Breast epithelium (tissue), 3 donors: ENCODE measurements around the gene LIPC.

ENCODE experiments used
- POLR2A ChIP-seq: fragments of 450-650 bp; IDR thresholded peaks from one replicate; pipeline ENCODE4 v1.6.1; 2016; ENCODE audit warnings: antibody characterized with exemption, mild to moderate bottlenecking, moderate library complexity
- TF ChIP-seq, protein P1 (sequence below), 3 donors: fragments of 450-650 bp; IDR thresholded peaks; one replicate each; pipeline ENCODE4 v1.5.1; 2016 to 2017; ENCODE audit warnings: antibody characterized with exemption in 3 of 3, mild to moderate bottlenecking in 3 of 3, moderate library complexity in 3 of 3

DNA sequence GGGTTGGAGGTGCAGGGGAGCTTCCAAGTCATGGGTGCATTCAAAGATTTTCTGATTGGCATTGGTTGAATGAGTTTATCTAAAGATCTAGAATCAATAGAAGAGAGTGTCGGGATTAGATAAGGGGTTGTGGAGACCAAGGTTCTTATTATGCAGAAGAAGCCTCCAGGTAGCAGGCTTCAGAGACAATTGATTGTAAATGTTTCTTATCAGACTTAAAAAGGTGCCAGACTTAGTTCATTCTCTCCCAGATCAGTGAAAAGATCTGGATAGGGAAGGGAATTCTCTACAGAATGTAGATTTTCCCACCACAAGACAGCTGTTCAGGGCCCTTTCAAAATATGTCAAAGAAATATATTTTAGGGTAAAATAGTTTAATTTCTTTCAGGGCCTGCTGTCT lies 129.5 kb downstream of the LIPC start:
- TF ChIP-seq, protein P1, sequence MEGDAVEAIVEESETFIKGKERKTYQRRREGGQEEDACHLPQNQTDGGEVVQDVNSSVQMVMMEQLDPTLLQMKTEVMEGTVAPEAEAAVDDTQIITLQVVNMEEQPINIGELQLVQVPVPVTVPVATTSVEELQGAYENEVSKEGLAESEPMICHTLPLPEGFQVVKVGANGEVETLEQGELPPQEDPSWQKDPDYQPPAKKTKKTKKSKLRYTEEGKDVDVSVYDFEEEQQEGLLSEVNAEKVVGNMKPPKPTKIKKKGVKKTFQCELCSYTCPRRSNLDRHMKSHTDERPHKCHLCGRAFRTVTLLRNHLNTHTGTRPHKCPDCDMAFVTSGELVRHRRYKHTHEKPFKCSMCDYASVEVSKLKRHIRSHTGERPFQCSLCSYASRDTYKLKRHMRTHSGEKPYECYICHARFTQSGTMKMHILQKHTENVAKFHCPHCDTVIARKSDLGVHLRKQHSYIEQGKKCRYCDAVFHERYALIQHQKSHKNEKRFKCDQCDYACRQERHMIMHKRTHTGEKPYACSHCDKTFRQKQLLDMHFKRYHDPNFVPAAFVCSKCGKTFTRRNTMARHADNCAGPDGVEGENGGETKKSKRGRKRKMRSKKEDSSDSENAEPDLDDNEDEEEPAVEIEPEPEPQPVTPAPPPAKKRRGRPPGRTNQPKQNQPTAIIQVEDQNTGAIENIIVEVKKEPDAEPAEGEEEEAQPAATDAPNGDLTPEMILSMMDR (IDR thresholded peaks at IDR 0.05) = no peak
- TF ChIP-seq POLR2A = no peak
